ENCODE data around the gene GTPBP4. TPM values are rescaled to one million over a fixed set of nuclear protein-coding genes. Genes with fewer than 3 reads are reported as not detected.

GTPBP4 gene
- total and polyA plus RNA-seq, 2 of the 13 experiments (the other 11 are each of a cell fraction or from before 2014, with no cell fraction given) = 24.1 to 85.5 TPM

GRCh38 chr10:1057106-1057657, 68.9 kb downstream of the GTPBP4 start (continued):
- 0 out of 2 replicates have a peak, but pooled peaks have one; percentile 12 for TF ChIP-seq EED (CRISPR knock-in tag; IDR thresholded peaks at IDR 0.05)
- no peak for TF ChIP-seq KMT2B (CRISPR knock-in tag; IDR thresholded peaks at IDR 0.05)
- peak; percentile 6; the same call in 1 of the 2 replicates for TF ChIP-seq BRD4 (CRISPR knock-in tag; IDR thresholded peaks at IDR 0.05)
- TF ChIP-seq ZNF782 (CRISPR knock-in tag; IDR thresholded peaks at IDR 0.05; ENCODE audit: borderline replicate concordance) = 0 out of 2 replicates have a peak, but pooled peaks have one; percentile 10
- no peak for TF ChIP-seq ZNF124 (CRISPR knock-in tag; IDR thresholded peaks at IDR 0.05)
- TF ChIP-seq ZNF788 (CRISPR knock-in tag; IDR thresholded peaks at IDR 0.05; ENCODE audit: borderline replicate concordance) = 0 out of 2 replicates have a peak, but pooled peaks have one; percentile 8
- TF ChIP-seq ZNF256 (CRISPR knock-in tag; conservative IDR thresholded peaks at IDR 0.05) = no peak
- no peak for TF ChIP-seq ZNF678 (CRISPR knock-in tag; IDR thresholded peaks at IDR 0.05)
- peak; percentile 0; the same call in 1 of the 2 replicates for TF ChIP-seq ZNF317 (CRISPR knock-in tag; IDR thresholded peaks at IDR 0.05)

- 9% methylated on average over 4 of the region's 7 CpGs for WGBS (ENCODE audit: low lambda C conversion rate)
- no peaks in the 10 kb centered on the region for H3K27me3 ChIP-seq (ENCODE audit: control insufficient read depth in 1 of 2, insufficient read depth in 2 of 2, low read length in 2 of 2)
- ATAC-seq (0 out of 3 replicates have a peak, but pooled peaks have one; percentile 4), DNase-seq (ENCODE audit: low spot score) (peak; percentile 22), FAIRE-seq (no peak)
- peaks cover 6% of the 10 kb centered on the region for H4K20me1 ChIP-seq (ENCODE audit: insufficient read depth, low read length)
- ChIA-PET POLR2A (interaction anchor here (1.0 kb wide), 1 partner anchor 9 kb away, joined by 6 read pairs; the partner anchor contains the start of gene IDI1), CTCF (ENCODE audit: low intra/inter-chr PET ratio, low total read pairs) (no interaction called here)
- in situ Hi-C loops (cut with HindIII; ENCODE audit: extremely low pct_ligation_motif_present, low pct_unique_long_range_greater_than_20kb) (no loop called here), intact Hi-C loops (cut with micrococcal nuclease; ENCODE audit: unreplicated experiment) (no loop called here)
- H3K79me2 ChIP-seq (ENCODE audit: insufficient read depth, low read length) = peaks cover 81% of the 10 kb centered on the region
- H3K4me1 ChIP-seq (ENCODE audit: insufficient read depth, low read length) = peaks cover 39% of the 10 kb centered on the region
- peak overlapping the region; percentile 80 to 100 (median 99) for H3K4me3 ChIP-seq (replicated peaks in 1 of 3; ENCODE audit: insufficient read depth in 1 of 3, low read depth in 2 of 3, low read length in 3 of 3)
- H3K27ac ChIP-seq (ENCODE audit: extremely low read length, insufficient read depth, low read length) = peak overlapping the region; percentile 80
- no peaks in the 10 kb centered on the region for H3K9me3 ChIP-seq (ENCODE audit: low read length)
- peaks cover 0 to 17% of the 10 kb centered on the region in 2 experiments; a peak in 2 of 5 replicates for H3K36me3 ChIP-seq (replicated peaks in 1 of 2; ENCODE audit: control insufficient read depth in 1 of 2, insufficient read depth in 2 of 2, low read length in 2 of 2)
- BruUV-seq (replicated peaks) = no TSS peak
- peak overlapping the region; percentile 87 for H3K9ac ChIP-seq (ENCODE audit: insufficient read depth, low read depth, low read length)
- H3K4me2 ChIP-seq (ENCODE audit: low read depth, low read length) = peak overlapping the region; percentile 81
- H2AFZ ChIP-seq (ENCODE audit: low read length) = no peak overlapping the region
- TF ChIP-seq ZNF788 (CRISPR knock-in tag; IDR thresholded peaks at IDR 0.05; ENCODE audit: borderline replicate concordance) (no peak), GABPA (IDR thresholded peaks at IDR 0.05; ENCODE audit: low read depth, low read length) (no peak), GABPA (CRISPR knock-in tag; IDR thresholded peaks at IDR 0.05; ENCODE audit: low read depth) (peak; percentile 45; the same call in 1 of the 2 replicates), SATB2 (CRISPR knock-in tag; IDR thresholded peaks at IDR 0.05) (no peak), HOXA3 (CRISPR knock-in tag; IDR thresholded peaks at IDR 0.05) (peak; percentile 36; the same call in 1 of the 2 replicates), THYN1 (CRISPR knock-in tag; IDR thresholded peaks at IDR 0.05; ENCODE audit: borderline replicate concordance, low read depth) (no peak), ZNF253 (CRISPR knock-in tag; IDR thresholded peaks at IDR 0.05; ENCODE audit: borderline replicate concordance) (no peak), TRIM24 (CRISPR knock-in tag; IDR thresholded peaks at IDR 0.05) (no peak), RARG (CRISPR knock-in tag; IDR thresholded peaks at IDR 0.05; ENCODE audit: low read depth) (no peak), FOXA3 (CRISPR knock-in tag; IDR thresholded peaks at IDR 0.05) (peak; percentile 28; the same call in 1 of the 2 replicates), ZNF256 (CRISPR knock-in tag; conservative IDR thresholded peaks at IDR 0.05) (no peak), BCL6 (CRISPR knock-in tag; IDR thresholded peaks at IDR 0.05) (0 out of 2 replicates have a peak, but pooled peaks have one; percentile 10), SAP130 (CRISPR knock-in tag; IDR thresholded peaks at IDR 0.05; ENCODE audit: low read depth) (peak; percentile 36; the same call in 1 of the 2 replicates), U2AF2 (IDR thresholded peaks at IDR 0.05; ENCODE audit: low read depth, low read length) (no peak), POLR2A (IDR thresholded peaks at IDR 0.05; ENCODE audit: insufficient read depth in 1 of 2, low read depth in 2 of 2, low read length in 2 of 2) (peak in 1 of 2 experiments; percentile 25; a peak in 1 of 4 replicates), ZNF790 (CRISPR knock-in tag; IDR thresholded peaks at IDR 0.05; ENCODE audit: borderline replicate concordance) (no peak), NFRKB (IDR thresholded peaks at IDR 0.05) (no peak), ZNF335 (CRISPR knock-in tag; IDR thresholded peaks at IDR 0.05) (no peak), SALL2 (CRISPR knock-in tag; IDR thresholded peaks at IDR 0.05) (no peak), YY1 (IDR thresholded peaks at IDR 0.05; ENCODE audit: insufficient read depth, insufficient replicate concordance, low read depth, low read length) (peak; percentile 15), ZNF331 (CRISPR knock-in tag; IDR thresholded peaks at IDR 0.05) (peak; percentile 16; the same call in 1 of the 2 replicates), KDM5A (IDR thresholded peaks at IDR 0.05; ENCODE audit: borderline replicate concordance, low read length) (no peak)
These were observed 69.8 kb downstream of the GTPBP4 start for GRCh38 chr10:1058017-1058416.

Measured in HepG2 (cell line).